Nephron (organoid): ENCODE results near the gene ARMH2.

Experiments used
- H3K27ac Mint-ChIP-seq, 3 experiments: 2 replicates each; pipeline ENCODE4 v1.8.0; 2020; ENCODE audit warnings: mixed read lengths in 3 of 3, mild to moderate bottlenecking in 2 of 3, moderate library complexity in 1 of 3
- H3K27me3 Mint-ChIP-seq: 2 replicates; pipeline ENCODE4 v1.8.0; 2021; ENCODE audit warnings: low read depth, mild to moderate bottlenecking, moderate library complexity, mixed read lengths
- H3K36me3 Mint-ChIP-seq: 2 replicates; pipeline ENCODE4 v1.8.0; 2020; ENCODE audit warnings: low read depth, mixed read lengths
- H3K4me1 Mint-ChIP-seq: 2 replicates; pipeline ENCODE4 v1.8.0; 2020; ENCODE audit warnings: mixed read lengths
- H3K4me3 Mint-ChIP-seq, 3 experiments: 2 replicates each; pipeline ENCODE4 v1.8.0; 2020; ENCODE audit warnings: mild to moderate bottlenecking in 3 of 3, mixed read lengths in 3 of 3, moderate library complexity in 2 of 3
- H3K9me3 Mint-ChIP-seq: 2 replicates; pipeline ENCODE4 v1.8.0; 2020; ENCODE audit warnings: mixed read lengths
- CTCF ChIP-seq, 3 experiments: fragments of 200-600 bp; sonication (generic); IDR thresholded peaks; one replicate each; pipeline ENCODE4 v1.5.0; 2021; ENCODE audit warnings: antibody characterized with exemption in 3 of 3; ENCODE audit not compliant: unreplicated experiment in 3 of 3

Gene ARMH2

GRCh38 chr6:24840187-24840586, 41.5 kb upstream of the ARMH2 start:
- TF ChIP-seq CTCF (IDR thresholded peaks at IDR 0.05; ENCODE audit: unreplicated experiment in 3 of 3) = no peak
- Mint-ChIP-seq H3K4me3 (no peak overlapping the region), H3K27me3 (peaks cover 8% of the 10 kb centered on the region), H3K4me1 (peaks cover 17% of the 10 kb centered on the region), H3K9me3 (no peaks in the 10 kb centered on the region), H3K27ac (no peak overlapping the region), H3K36me3 (no peaks in the 10 kb centered on the region)

- Mint-ChIP-seq H3K4me1 (peaks cover 15% of the 10 kb centered on the region), H3K36me3 (no peaks in the 10 kb centered on the region), H3K4me3 (no peak overlapping the region), H3K27me3 (peaks cover 8% of the 10 kb centered on the region), H3K9me3 (no peaks in the 10 kb centered on the region), H3K27ac (no peak overlapping the region)
- TF ChIP-seq CTCF (IDR thresholded peaks at IDR 0.05; ENCODE audit: unreplicated experiment in 3 of 3) = no peak
These were observed 40.3 kb upstream of the ARMH2 start for GRCh38 chr6:24838994-24839393.

- TF ChIP-seq CTCF (IDR thresholded peaks at IDR 0.05; ENCODE audit: unreplicated experiment in 3 of 3) = no peak
- Mint-ChIP-seq H3K9me3 (no peaks in the 10 kb centered on the region), H3K27me3 (peaks cover 8% of the 10 kb centered on the region), H3K4me3 (no peak overlapping the region), H3K27ac (no peak overlapping the region), H3K4me1 (peaks cover 7% of the 10 kb centered on the region), H3K36me3 (no peaks in the 10 kb centered on the region)
These were observed 39.4 kb upstream of the ARMH2 start for GRCh38 chr6:24838081-24838480.

GRCh38 chr6:24836109-24836508, 37.4 kb upstream of the ARMH2 start:
- H3K36me3 Mint-ChIP-seq = no peaks in the 10 kb centered on the region
- H3K4me3 Mint-ChIP-seq = no peak overlapping the region
- H3K27me3 Mint-ChIP-seq = peaks cover 3% of the 10 kb centered on the region
- TF ChIP-seq CTCF (IDR thresholded peaks at IDR 0.05; ENCODE audit: unreplicated experiment in 3 of 3) = no peak
- H3K4me1 Mint-ChIP-seq = peaks cover 8% of the 10 kb centered on the region
- H3K9me3 Mint-ChIP-seq = no peaks in the 10 kb centered on the region
- peak overlapping the region in 1 of 3 experiments; percentile 62 for H3K27ac Mint-ChIP-seq

- Mint-ChIP-seq H3K36me3 (no peaks in the 10 kb centered on the region), H3K27ac (peak overlapping the region in 2 of 3 experiments; percentile 18 to 31), H3K4me3 (no peak overlapping the region), H3K4me1 (peaks cover 12% of the 10 kb centered on the region), H3K27me3 (peaks cover 3% of the 10 kb centered on the region), H3K9me3 (no peaks in the 10 kb centered on the region)
- TF ChIP-seq CTCF (IDR thresholded peaks at IDR 0.05; ENCODE audit: unreplicated experiment in 3 of 3) = no peak
These were observed 35.1 kb upstream of the ARMH2 start for GRCh38 chr6:24833711-24834386.

GRCh38 chr6:24832794-24833193, 34.1 kb upstream of the ARMH2 start:
- Mint-ChIP-seq H3K27ac (peak overlapping the region in 2 of 3 experiments; percentile 27 to 66), H3K36me3 (no peaks in the 10 kb centered on the region), H3K4me1 (peaks cover 12% of the 10 kb centered on the region), H3K9me3 (no peaks in the 10 kb centered on the region), H3K27me3 (peaks cover 3% of the 10 kb centered on the region), H3K4me3 (no peak overlapping the region)
- no peak for TF ChIP-seq CTCF (IDR thresholded peaks at IDR 0.05; ENCODE audit: unreplicated experiment in 3 of 3)
